Measurements from ENCODE around the gene SCAF8. TPM values are rescaled to one million over a fixed set of nuclear protein-coding genes. Genes with fewer than 3 reads are reported as not detected.

The SCAF8 gene
- total and polyA plus RNA-seq, 2 of the 8 experiments (the other 6 are each of a cell fraction or from before 2014, with no cell fraction given), result 20.3 to 46.3 TPM

GRCh38 chr6:154751011-154751800 lies 18.0 kb downstream of the SCAF8 start:
- Histone ChIP-seq H3K9ac (replicated peaks in 1 of 4; ENCODE audit: extremely low read depth in 1 of 4, low read depth in 3 of 4, low read length in 3 of 4) (no peak overlapping the region), H2BK120ac (replicated peaks; ENCODE audit: low read depth, low read length) (no peak overlapping the region), H3K9me3 (ENCODE audit: insufficient read depth in 2 of 2, low read depth in 1 of 2, low read length in 1 of 2) (no peaks in the 10 kb centered on the region), H3K79me1 (ENCODE audit: low read depth, low read length) (peaks cover 3% of the 10 kb centered on the region), H3K56ac (replicated peaks; ENCODE audit: insufficient read length, low read depth, low read length) (no peak overlapping the region), H3K23me2 (ENCODE audit: low read depth, low read length) (no peaks in the 10 kb centered on the region), H3K27me3 (replicated peaks in 1 of 4; ENCODE audit: control insufficient read depth in 3 of 4, extremely low read depth in 1 of 4, insufficient read depth in 3 of 4, low read length in 3 of 4) (no peaks in the 10 kb centered on the region), H3K14ac (ENCODE audit: insufficient read length) (no peak overlapping the region), H3K36me3 (ENCODE audit: control insufficient read depth in 2 of 4, insufficient read depth in 4 of 4, low read length in 3 of 4) (no peaks in the 10 kb centered on the region), H2AFZ (ENCODE audit: low read length) (no peak overlapping the region), H3K4me2 (ENCODE audit: insufficient read depth in 1 of 2, low read depth in 2 of 2, low read length in 2 of 2) (no peak overlapping the region), H2BK20ac (ENCODE audit: low read length) (no peak overlapping the region), H2BK12ac (ENCODE audit: low read depth, low read length) (no peak overlapping the region), H4K20me1 (replicated peaks in 1 of 2; ENCODE audit: control insufficient read depth in 1 of 2, insufficient read depth in 2 of 2, low read length in 2 of 2) (peaks cover 7 to 17% of the 10 kb centered on the region in 2 experiments), H4K91ac (replicated peaks; ENCODE audit: insufficient read length, low read length) (no peak overlapping the region), H4K8ac (ENCODE audit: extremely low read depth, insufficient read depth, low read length) (no peak overlapping the region), H3K79me2 (ENCODE audit: control insufficient read depth in 1 of 2, insufficient read depth in 2 of 2, low read length in 2 of 2) (peaks cover 27 to 99% of the 10 kb centered on the region in 2 experiments), H3K27ac (ENCODE audit: low read depth, low read length) (no peak overlapping the region), H3K23ac (ENCODE audit: insufficient read length) (no peak overlapping the region), H2BK15ac (ENCODE audit: low read length) (no peak overlapping the region), H2BK5ac (ENCODE audit: low read depth, low read length) (no peak overlapping the region), H4K5ac (ENCODE audit: insufficient read length, low read depth, low read length) (no peak overlapping the region), H3K4me3 (ENCODE audit: extremely low read depth in 1 of 4, insufficient read depth in 2 of 4, low read depth in 3 of 4, low read length in 4 of 4) (no peak overlapping the region), H3K4ac (replicated peaks; ENCODE audit: insufficient read length, low read depth, low read length) (no peak overlapping the region), H3K18ac (ENCODE audit: extremely low read depth, low read length) (no peak overlapping the region), H3K4me1 (replicated peaks in 1 of 4; ENCODE audit: control insufficient read depth in 3 of 4, insufficient read depth in 4 of 4, low read length in 3 of 4) (peaks cover 0 to 3% (median 2%) of the 10 kb centered on the region in 4 experiments; a peak in 2 of 7 replicates), H2AK5ac (ENCODE audit: low read depth, low read length) (no peak overlapping the region)
- DNase-seq (ENCODE audit: low read depth in 1 of 2, low spot score in 2 of 2), result no peak
- no peak for FAIRE-seq
- ChIA-PET CTCF (ENCODE audit: partially characterized antibody) (interaction anchor here (1.1 kb wide), 1 partner anchor 13 kb away, joined by 3 read pairs; no protein-coding TSS in a partner anchor), POLR2A (ENCODE audit: partially characterized antibody) (interaction anchor here (0.7 to 6.6 kb wide), 3 partner anchors 15 to 19 kb away, joined by 3 to 65 read pairs (median 4); no protein-coding TSS in a partner anchor)
- 94% methylated on average over 13 of the region's 13 CpGs; no CpG with 5 or more reads in 1 of the 2 experiments for WGBS, 2 experiments (ENCODE audit: extremely low coverage in 1 of 2, insufficient coverage in 1 of 2, insufficient read length in 1 of 2, insufficient replicate concordance in 2 of 2, low coverage in 1 of 2, low lambda C conversion rate in 2 of 2, missing lambda C conversion rate in 1 of 2)
